Right ventricle myocardium inferior (tissue), 1 donor: ENCODE measurements around the gene MATN4. TPM values are rescaled to one million over a fixed set of nuclear protein-coding genes. Genes with fewer than 3 reads are reported as not detected.

Experiments used
- ATAC-seq: fragments of 200-7000 bp; cut with Tn5 transposase; one replicate; pipeline ENCODE4 v1.9.1; 2020; ENCODE audit warnings: mild to moderate bottlenecking, moderate library complexity
- DNase-seq: peaks from one replicate; pipeline ENCODE4 v3.0.0; 2021; ENCODE audit errors: missing footprints
- intact Hi-C: fragments of 100-400 bp; cut with DNase I; formaldehyde crosslinking; loops from one replicate; pipeline ENCODE4 v1.11.0; 2022
- total RNA-seq: library from RNA; stranded (reverse); fragmentation: NEBNext Ultra II Directional; extraction: Animal tissue kit (Norgen Biotek cat#: 25700); gene quantifications from one replicate; pipeline ENCODE4 v1.2.1, GENCODE V29; 2021
- donor health status: DM: no; HTN: yes; CAD: no; lungs with severe emphysema.

Gene MATN4
- total RNA-seq, 1 donor from 2014 or later: not detected

DNA sequence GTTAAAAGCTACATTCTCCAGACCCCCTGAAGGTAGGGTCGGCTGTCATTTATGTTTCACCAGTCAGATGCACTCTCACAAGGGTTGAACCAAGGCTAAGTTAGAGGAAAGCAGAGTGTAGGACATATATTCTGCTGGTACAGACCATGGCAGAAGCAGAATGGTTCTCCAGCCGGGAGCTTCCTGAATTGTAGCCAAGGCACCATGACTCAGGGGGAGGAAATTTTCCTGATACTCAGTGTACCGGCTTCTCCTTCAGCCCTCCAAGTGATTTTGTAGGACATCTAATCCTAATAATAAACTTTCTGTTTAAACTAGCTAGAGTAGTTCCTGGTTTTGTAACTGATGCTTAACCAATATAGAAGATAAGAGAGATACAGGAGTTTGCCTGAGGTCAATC lies 39.6 kb downstream of the MATN4 start:
- DNase-seq: no peak
- intact Hi-C loops: no loop called here
- no peak for ATAC-seq

DNA sequence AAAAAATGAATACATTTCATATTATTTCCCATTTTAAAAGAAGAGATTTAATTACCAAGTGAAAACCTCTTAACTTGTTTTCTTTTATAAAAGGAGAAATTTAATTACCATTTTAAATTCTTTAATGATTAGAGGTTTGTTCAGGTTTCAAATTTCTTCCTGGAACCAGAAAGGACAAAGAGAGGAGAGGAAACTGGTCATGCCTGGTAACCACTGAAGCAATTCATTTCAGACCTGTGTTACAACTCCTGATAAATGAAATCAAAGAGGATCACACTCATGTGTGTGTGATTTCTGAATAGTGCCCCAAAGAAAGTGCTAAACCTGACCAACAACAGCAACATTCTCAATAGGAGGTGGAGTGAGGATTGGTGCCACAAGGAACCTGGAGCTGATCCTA lies 41.1 kb downstream of the MATN4 start:
- intact Hi-C loops: no loop called here
- no peak for ATAC-seq

GRCh38 chr20:45263556-45264266 lies 44.4 kb downstream of the MATN4 start:
- DNase-seq: no peak

More for the DNA sequence above, 41.1 kb downstream of the MATN4 start:
- DNase-seq: no peak

DNA sequence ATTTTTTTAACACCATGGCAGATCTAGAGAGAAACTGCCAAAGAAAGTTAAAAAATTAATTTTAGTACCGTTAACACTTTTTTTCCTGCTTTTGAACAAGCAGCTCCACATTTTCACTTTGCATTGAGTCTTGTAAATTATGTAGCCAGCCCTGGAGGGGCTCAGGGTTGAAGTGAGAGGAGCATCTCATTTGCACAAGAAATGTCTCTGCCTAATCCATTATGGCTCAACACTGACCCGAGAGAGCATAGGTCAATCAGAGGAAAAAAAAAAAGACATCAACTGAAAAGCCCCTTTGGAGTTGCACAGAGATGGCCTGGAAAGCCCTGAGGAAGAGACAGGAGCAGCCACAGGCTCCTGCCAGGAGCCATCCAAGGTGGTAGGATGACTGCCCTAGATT lies 49.4 kb downstream of the MATN4 start:
- DNase-seq (no peak), ATAC-seq (no peak)
- intact Hi-C loops: no loop called here

More at GRCh38 chr20:45263556-45264266, 44.4 kb downstream of the MATN4 start:
- no peak for ATAC-seq
- intact Hi-C loops: no loop called here

GRCh38 chr20:45258259-45258658 lies 49.8 kb downstream of the MATN4 start:
- intact Hi-C loops: no loop called here
- ATAC-seq (no peak), DNase-seq (no peak)

- no peak for DNase-seq
- intact Hi-C loops: no loop called here
- ATAC-seq: no peak
These were observed 50.4 kb downstream of the MATN4 start for GRCh38 chr20:45257711-45258110.

- intact Hi-C loops: no loop called here
- DNase-seq (no peak), ATAC-seq (no peak)
These were observed 50.9 kb downstream of the MATN4 start for GRCh38 chr20:45257161-45257560.

GRCh38 chr20:45254383-45255262 lies 53.5 kb downstream of the MATN4 start, which contains the start of gene SLPI:
Gene SLPI (minus strand): TSS chr20:45254564. CDS start chr20:45254543, 21 bp downstream.
- DNase-seq (no peak), ATAC-seq (peak; percentile 62)
- intact Hi-C loops: no loop called here

DNA sequence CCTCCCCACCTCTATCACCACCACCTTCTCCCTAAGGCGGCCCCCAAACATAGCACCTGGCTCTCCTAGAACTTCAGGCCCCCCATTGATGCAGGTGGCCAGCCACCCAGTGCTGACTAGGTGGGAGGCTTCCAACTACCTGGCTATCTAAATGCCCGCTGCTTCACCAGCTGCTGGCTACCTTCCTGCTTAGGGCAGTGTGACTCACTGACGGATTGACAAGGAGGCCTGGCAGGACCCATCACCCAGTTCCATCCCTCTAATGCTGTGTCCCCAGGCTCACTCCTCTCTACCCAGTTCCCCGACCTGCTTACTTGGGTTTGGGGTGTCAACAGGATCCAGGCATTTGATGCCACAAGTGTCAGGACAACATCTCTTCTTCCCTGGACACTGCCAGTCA lies 54.8 kb downstream of the MATN4 start:
- ATAC-seq (no peak), DNase-seq (no peak)
- intact Hi-C loops: no loop called here

GRCh38 chr20:45251884-45252560 lies 56.1 kb downstream of the MATN4 start:
- intact Hi-C loops: no loop called here
- DNase-seq (no peak), ATAC-seq (no peak)

DNA sequence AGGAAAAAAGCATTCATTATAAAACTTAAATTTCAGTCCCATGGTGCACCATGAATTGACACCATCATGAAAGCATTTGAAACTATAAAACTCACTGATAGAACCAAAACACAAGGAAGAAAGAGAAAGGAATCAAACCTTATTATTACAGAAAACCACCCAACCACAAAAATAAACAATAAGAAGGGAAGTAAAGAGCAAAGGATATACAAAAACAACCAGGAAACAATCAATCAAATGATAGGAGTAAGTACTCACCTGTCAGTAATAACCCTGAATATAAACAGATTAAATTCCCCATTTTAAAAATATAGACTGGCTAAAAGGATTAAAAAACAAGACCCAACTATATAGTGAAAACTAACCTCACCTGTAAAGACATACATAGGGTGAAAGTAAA lies 59.5 kb downstream of the MATN4 start:
- ATAC-seq: no peak
- DNase-seq: no peak
- intact Hi-C loops: no loop called here

DNA sequence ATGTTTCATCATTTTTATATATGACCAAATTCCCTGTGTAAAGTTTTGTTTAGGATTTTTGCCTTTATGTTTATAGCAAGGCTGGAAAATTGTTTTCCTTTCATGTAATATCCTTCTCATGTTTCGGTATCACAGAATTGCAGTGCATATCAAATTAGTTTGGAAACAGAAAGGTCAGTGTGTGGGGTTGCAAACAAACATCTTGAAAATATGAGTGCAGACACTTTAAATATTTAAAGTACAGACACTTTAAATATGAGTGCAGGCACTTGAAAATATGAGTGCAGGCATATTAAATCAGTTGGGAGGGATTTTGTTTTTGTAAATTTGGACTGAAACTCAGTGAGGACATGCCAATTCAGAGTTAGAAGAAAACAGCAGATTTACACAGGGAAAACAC lies 60.2 kb downstream of the MATN4 start:
- intact Hi-C loops: no loop called here
- no peak for DNase-seq
- no peak for ATAC-seq

GRCh38 chr20:45246109-45246508 lies 62.0 kb downstream of the MATN4 start:
- intact Hi-C loops: no loop called here
- DNase-seq (no peak), ATAC-seq (no peak)

Other genes starting within 250 kb of the MATN4 start
- not detected for gene KCNS1, start 207.2 kb downstream of the MATN4 start, total RNA-seq
- not detected for gene WFDC5, start 193.1 kb downstream of the MATN4 start, total RNA-seq
- not detected for gene WFDC12, start 183.8 kb downstream of the MATN4 start, total RNA-seq
- gene PI3, start 133.4 kb downstream of the MATN4 start, total RNA-seq: not detected
- gene SEMG1, start 101.3 kb downstream of the MATN4 start, total RNA-seq: not detected
- gene SEMG2, start 86.9 kb downstream of the MATN4 start, total RNA-seq: not detected
- gene SLPI, start 53.7 kb downstream of the MATN4 start, total RNA-seq: 5.7 TPM
- not detected for gene RBPJL, start 1.5 kb downstream of the MATN4 start, total RNA-seq
- gene SDC4, start 40.1 kb upstream of the MATN4 start, total RNA-seq: 82.1 TPM
- gene SYS1, start 54.9 kb upstream of the MATN4 start, total RNA-seq: 21.9 TPM
- gene TP53TG5, start 70.0 kb upstream of the MATN4 start, total RNA-seq: 0.73 TPM
- 364 TPM for gene DBNDD2, start 100.0 kb upstream of the MATN4 start, total RNA-seq
- gene PIGT, start 107.8 kb upstream of the MATN4 start, total RNA-seq: 114 TPM
- 0.95 TPM for gene WFDC2, start 161.5 kb upstream of the MATN4 start, total RNA-seq
- not detected for gene SPINT3, start 207.3 kb upstream of the MATN4 start, total RNA-seq
- not detected for gene WFDC6, start 231.2 kb upstream of the MATN4 start, total RNA-seq
- not detected for gene EPPIN, start 239.1 kb upstream of the MATN4 start, total RNA-seq